SU-DHL-6 (cell line): Measurements from ENCODE around the gene KRT2.

Experiments used
- CTCF ChIP-seq: fragments of 200-600 bp; sonication (generic); IDR thresholded peaks from one replicate; pipeline ENCODE4 v1.5.1; 2017; ENCODE audit warnings: antibody characterized with exemption, mild to moderate bottlenecking, low read length, moderate library complexity; ENCODE audit not compliant: insufficient read depth, poor library complexity, severe bottlenecking
- EZH2phosphoT487 ChIP-seq: fragments of 200-600 bp; sonication (generic), shearing (Covaris generic); conservative IDR thresholded peaks from 2 replicates; pipeline ENCODE4 v1.6.1; 2018; ENCODE audit warnings: mild to moderate bottlenecking, antibody characterized with exemption, low read length, moderate library complexity, mixed read lengths

GRCh38 chr12:52657250-52657902, 5.4 kb upstream of the KRT2 start:
- TF ChIP-seq CTCF (no peak), EZH2phosphoT487 (no peak)
